ENCODE results near the gene MIS12.

DNA sequence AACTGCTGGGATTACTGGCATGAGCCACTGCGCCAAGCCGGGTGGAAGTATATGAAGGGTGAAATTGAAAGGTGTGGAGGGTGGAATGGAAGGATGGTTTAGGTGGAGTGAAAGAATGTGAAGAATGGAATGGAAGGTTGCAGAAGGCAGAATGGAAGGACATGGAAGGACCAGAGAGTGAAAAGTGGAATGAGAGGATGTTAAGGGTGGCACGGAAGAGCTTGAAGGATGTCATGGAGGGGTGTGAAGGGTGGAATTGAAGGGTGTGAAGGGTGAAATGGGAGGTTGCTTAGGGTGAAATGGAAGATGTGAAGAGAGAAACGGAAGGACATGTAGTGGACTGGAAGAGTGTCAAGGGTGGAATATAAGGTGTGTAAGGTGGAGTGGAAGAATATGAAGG is 16.2 kb downstream of the MIS12 start:
- TF ChIP-seq, protein P1, sequence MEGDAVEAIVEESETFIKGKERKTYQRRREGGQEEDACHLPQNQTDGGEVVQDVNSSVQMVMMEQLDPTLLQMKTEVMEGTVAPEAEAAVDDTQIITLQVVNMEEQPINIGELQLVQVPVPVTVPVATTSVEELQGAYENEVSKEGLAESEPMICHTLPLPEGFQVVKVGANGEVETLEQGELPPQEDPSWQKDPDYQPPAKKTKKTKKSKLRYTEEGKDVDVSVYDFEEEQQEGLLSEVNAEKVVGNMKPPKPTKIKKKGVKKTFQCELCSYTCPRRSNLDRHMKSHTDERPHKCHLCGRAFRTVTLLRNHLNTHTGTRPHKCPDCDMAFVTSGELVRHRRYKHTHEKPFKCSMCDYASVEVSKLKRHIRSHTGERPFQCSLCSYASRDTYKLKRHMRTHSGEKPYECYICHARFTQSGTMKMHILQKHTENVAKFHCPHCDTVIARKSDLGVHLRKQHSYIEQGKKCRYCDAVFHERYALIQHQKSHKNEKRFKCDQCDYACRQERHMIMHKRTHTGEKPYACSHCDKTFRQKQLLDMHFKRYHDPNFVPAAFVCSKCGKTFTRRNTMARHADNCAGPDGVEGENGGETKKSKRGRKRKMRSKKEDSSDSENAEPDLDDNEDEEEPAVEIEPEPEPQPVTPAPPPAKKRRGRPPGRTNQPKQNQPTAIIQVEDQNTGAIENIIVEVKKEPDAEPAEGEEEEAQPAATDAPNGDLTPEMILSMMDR (IDR thresholded peaks at IDR 0.05; ENCODE audit: insufficient read depth, low read length): no peak
- no peak for TF ChIP-seq POLR2AphosphoS5 (IDR thresholded peaks at IDR 0.05; ENCODE audit: low read depth)

All from HL-60 (cell line).